HPDE6-E6E7 (cell line): ENCODE data around the gene ZSCAN26.

Source experiments
- DNase-seq: peaks from one replicate; pipeline ENCODE4 v3.0.0; 2011; ENCODE audit warnings: missing footprints; ENCODE audit errors: extremely low spot score

Gene ZSCAN26

GRCh38 chr6:28266962-28267694 is at the start of gene ZSCAN26:
Gene ZSCAN26, plus strand, starts transcription at chr6:28267143. Its CDS starts 4,777 bp downstream, at chr6:28271920.
- DNase-seq = peak; percentile 85

- no peak for DNase-seq
These were observed 49.1 kb upstream of the ZSCAN26 start for GRCh38 chr6:28217890-28218289.

- peak; percentile 33 for DNase-seq
These were observed 48.4 kb upstream of the ZSCAN26 start for GRCh38 chr6:28218312-28219248.

DNA sequence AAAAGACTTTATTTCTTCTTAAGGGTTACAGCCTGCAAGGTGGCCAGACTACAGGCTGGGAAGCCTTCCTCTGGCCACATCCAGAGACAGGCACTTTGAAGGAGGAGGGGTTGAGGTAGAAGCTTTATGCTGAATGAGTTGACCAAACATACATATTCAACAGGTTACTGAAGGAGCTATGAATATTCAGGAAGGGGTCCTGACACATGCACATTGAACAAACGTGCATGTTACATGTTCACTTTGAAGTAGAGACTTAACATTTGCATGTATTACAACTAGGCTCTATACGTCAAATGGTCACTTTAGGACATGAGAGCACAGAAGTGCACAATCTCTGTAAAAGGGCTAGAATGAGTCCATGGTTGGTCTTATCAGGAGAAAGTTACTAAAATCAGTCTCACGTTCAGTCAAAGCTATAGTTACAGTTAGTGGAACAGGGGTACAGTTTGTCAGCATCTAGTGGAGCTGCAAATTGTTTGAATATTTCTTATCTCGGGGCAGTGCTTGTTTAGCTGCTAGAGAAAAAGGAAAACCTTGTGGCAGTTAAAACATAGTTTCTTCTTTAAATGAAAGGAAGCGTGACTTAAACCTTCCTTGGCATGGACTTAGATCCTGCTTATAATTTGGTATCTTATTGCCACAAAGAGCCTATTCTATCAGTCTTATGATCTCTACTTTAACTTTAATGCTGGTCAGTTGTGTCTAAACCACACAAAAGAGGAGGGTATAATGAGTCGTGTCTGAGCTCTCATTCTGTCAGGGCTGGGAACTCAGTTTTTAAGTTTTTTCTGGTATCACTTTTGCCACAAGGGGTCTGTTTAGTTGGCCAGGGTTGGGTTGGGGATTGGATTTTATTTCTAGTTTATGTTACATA is 46.4 kb upstream of the ZSCAN26 start:
- DNase-seq = no peak

DNA sequence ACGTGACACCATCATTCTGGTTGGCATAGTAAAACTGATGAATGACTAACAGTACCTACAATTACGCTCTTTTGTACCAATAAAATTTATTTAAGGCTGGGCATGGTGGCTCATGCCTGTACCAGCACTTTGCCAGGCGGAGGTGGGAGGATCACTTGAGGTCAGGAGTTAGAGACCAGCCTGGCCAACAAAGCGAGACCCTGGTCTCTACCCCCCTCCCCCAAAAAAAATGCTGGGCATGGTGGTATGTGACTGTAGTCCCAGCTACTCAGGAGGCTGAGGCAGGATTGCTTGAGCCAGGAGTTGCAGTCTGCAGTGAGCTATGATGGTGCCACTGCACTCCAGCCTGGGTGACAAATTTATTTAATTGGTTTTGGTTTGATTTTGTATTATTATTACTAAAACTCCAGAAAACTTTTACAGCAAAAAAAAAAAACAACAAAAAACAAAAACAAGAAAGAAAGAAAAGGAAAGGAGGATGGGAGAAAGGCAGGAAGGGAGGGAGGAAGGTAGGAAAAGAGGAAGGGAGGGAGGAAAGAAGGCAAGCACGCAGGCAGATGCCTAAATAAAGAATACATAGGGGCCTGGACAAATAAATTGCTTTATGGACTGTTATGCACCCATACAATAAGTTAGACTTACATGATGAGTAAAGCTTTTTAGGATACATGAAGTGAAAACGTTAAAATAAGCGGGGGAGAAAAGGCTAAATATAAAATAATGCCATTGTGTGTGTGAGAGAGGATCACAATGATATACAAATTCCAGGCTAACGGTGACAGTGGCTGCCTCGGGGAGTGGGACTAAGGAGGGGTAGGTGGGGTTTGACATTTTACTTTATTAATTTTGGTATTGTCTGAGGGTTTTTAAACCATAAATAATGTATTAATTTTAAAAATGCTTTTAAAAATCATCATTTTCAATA is 42.5 kb upstream of the ZSCAN26 start:
- no peak for DNase-seq

DNA sequence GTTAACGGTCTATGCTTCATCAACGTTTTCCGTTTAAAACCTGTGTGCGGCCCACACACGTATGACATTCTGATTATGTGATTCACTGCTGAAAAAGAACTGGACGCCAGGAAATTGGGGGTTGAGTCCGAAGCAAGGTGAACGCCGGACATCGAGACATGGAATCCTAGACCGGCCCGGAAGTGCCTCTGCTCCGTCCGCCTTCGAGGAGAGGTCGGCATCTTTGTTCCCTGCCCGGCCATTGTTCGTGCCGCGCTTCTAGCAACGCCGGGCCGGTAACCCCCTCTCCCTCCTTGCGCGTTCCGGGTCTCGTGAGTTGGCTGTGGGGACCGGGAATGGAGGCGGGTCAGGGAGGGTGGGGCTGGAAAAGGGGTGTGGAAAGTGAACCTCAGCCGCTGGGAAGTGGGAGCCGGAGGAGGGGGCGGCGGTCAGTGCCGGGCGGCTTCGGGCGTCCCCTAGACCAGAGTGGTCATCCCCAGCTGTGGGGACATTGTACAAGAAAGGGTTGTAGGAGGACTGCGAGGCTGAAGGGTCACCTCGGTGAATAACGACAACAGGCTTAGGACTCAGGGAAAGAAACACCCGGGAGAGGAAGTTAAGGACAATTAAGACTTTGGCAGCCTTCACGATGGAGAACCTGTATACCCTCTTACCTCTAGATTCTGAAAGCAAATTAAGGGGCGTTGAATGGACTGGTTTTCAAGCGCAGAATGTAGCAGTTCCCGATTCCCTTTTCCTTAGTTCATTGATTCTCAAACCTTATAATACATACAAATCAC is 41.7 kb upstream of the ZSCAN26 start, which contains the start of gene ZSCAN9:
Gene ZSCAN9 (plus strand): TSS at position 220 of the 779 bp plus-strand sequence. CDS start 1,810 bp downstream, outside the sequence.
- peak; percentile 69 for DNase-seq

DNA sequence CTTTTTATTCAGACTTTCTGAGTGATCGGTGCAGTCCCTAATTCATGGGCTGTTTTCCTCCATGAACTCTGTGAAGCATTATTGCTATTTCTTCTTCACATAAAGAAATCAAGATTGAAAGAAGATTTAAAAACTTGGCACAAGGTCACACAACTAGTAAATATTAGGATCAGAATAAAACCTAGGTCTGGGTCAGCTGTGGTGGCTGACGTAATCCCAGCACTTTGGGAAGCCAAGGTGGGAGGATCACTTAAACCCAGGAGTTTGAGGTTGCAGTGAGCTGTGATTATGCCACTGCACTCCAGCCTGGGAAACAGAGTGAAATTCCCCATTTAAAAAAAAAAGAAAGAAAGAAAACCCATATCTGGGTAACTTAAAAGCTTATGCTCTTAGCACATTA is 40.5 kb upstream of the ZSCAN26 start:
- no peak for DNase-seq

- no peak for DNase-seq
These were observed 34.2 kb upstream of the ZSCAN26 start for GRCh38 chr6:28232785-28233184.

DNA sequence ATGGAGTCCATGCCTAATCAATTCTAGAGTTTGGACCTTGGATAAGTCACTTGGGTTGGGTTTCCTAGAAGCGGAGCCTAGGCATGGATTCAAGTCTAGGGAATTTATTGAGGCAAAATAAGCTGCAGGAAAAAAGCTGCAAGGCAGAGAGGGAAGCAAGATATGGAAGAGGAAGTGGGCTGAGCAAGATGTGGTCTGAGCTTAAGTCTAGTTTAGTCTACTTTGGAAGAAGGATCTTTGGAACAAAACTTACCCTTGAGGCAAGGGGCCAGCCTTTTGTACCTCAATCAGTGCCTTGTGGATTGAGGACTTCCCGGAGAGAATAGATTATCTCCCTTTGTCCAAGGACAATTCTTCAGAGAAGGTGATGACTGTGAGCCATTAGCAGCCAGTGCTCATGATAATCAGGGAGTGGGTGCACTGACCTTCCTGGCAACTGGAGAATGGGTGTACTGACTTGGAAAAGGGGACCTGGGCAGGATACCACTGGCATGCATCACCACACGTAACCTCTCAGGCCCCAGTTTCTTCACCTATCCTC is 31.0 kb upstream of the ZSCAN26 start:
- DNase-seq = no peak

DNA sequence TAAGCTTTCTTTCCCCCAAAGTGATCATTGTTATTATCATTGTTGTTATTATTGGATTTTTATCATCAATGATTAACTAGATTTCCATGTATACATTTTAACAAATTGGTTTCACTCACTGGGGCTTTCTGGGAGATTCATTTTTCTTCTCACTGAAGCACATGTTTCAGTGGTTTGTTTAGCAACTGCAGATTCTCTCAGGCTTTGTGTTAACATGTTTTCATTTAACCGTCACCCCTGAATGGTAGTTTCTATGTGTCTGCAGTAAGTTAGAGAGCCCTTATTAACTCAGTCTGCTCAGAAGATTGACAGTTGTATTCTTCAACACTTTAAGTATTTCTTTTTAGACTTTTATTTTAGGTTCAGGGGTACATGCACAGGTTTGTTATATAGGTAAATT is 27.3 kb upstream of the ZSCAN26 start:
- no peak for DNase-seq

DNA sequence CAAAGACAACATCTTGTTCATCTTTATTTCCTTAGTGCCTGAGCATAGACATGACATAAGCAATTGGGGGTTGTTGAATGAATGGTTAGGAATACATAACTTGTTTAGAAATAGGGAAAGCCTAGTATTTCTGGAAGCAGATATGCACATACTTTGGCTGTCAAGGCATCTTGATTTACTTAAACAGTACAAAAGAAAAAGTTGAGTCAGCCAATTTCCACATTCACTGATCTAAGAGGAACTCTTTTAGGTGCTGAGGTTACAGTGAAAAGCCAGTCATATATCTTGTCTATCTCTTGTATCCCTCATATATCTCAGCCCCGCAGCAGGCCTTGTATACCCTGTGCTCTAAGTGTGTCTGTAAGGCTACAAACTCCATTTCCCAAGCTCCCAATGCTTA is 26.5 kb upstream of the ZSCAN26 start:
- no peak for DNase-seq

DNA sequence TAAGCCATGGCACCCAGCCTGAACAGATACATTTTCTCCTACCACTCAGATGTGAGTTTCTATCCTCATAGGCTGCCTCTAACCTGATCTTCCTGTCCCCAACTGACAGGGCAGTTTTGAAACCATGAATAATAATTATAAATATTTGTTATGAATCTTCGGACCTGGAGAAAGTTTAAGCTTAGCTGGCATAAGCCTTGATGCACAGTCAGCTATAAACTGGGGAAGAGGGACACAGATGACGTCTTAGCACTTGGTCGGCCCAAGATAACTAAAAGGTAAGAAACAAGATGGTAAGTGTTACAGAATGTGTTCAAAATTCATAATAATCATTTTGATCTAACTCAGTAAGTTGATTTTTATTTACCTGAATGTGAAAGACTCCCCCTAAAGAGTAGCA is 23.0 kb upstream of the ZSCAN26 start:
- no peak for DNase-seq

GRCh38 chr6:28245206-28245941 is 21.6 kb upstream of the ZSCAN26 start:
- no peak for DNase-seq

GRCh38 chr6:28248916-28249315 is 18.0 kb upstream of the ZSCAN26 start:
- DNase-seq = no peak

- no peak for DNase-seq
These were observed 16.2 kb upstream of the ZSCAN26 start for GRCh38 chr6:28250747-28251146.

GRCh38 chr6:28251661-28252008 is 15.3 kb upstream of the ZSCAN26 start:
- DNase-seq = peak; percentile 14

DNA sequence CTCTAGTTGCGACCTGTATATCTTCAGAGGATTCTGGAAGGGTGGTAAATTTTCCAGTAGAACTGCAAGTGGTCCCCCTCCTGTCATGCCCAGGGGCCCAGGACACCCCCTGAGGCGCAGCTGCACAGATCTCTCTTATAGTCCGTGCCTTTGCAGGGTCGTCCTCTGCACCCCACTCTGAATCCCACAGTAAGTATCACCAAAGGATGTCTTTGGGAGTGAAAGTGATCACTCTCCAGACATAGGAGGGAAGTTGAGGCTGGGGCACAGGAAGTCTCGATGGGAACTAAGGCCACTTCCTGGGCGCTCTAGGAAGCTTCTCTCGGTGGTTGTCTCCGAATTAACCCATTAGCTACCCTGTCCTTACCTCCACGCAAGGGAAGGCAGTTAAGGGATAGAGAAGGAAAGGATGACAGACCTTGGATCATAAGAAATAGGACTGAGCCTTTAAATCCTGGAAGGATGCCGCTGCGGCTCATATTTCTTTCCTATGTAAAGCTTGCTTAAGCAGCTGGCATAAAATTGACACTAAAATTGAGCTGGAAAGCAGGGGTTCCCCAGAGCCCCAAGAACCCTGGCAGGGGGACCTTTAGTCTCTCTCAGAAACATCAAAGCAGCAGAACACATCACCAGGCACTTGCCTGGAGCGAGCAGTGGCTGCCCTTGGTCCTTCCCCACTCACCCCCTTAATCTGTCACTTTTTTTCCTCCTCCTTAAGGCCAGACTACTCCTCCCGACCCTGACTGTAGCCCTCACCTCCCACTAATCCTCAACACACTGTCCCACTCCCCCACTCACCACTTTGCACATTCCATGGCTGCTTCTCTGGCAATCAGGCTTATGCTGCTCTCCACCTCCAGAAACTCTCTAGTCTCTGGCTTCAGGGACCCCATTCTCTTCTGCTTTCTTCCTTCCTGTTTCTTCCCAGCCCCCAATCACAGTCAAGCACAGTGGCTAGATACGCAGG is 14.7 kb upstream of the ZSCAN26 start, which contains the start of gene ZKSCAN4:
Gene ZKSCAN4 (minus strand): TSS at position 261 of the 967 bp plus-strand sequence. CDS start 289 bp downstream, outside the sequence.
- peak; percentile 78 for DNase-seq

GRCh38 chr6:28254121-28254519 is 12.8 kb upstream of the ZSCAN26 start:
- no peak for DNase-seq
